ENCODE results near the gene WBP1L. TPM values are rescaled to one million over a fixed set of nuclear protein-coding genes. Genes with fewer than 3 reads are reported as not detected.

Gene WBP1L
- total and polyA plus RNA-seq, 2 of the 13 experiments (the other 11 are each of a cell fraction or from before 2014, with no cell fraction given), result 8.3 to 12.3 TPM

- TF ChIP-seq, protein P1, sequence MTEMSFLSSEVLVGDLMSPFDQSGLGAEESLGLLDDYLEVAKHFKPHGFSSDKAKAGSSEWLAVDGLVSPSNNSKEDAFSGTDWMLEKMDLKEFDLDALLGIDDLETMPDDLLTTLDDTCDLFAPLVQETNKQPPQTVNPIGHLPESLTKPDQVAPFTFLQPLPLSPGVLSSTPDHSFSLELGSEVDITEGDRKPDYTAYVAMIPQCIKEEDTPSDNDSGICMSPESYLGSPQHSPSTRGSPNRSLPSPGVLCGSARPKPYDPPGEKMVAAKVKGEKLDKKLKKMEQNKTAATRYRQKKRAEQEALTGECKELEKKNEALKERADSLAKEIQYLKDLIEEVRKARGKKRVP (CRISPR knock-in tag; IDR thresholded peaks at IDR 0.05), result no peak
- TF ChIP-seq EHMT2 (IDR thresholded peaks at IDR 0.05; ENCODE audit: borderline replicate concordance, low read depth, low read length) (no peak), PREB (CRISPR knock-in tag; IDR thresholded peaks at IDR 0.05) (no peak), ZNF782 (CRISPR knock-in tag; IDR thresholded peaks at IDR 0.05; ENCODE audit: borderline replicate concordance) (no peak), ZNF263 (CRISPR knock-in tag; IDR thresholded peaks at IDR 0.05) (peak; percentile 98), ZNF101 (CRISPR knock-in tag; IDR thresholded peaks at IDR 0.05; ENCODE audit: borderline replicate concordance, low read depth) (no peak), ZBTB21 (CRISPR knock-in tag; IDR thresholded peaks at IDR 0.05) (no peak), ESRRA (CRISPR knock-in tag; IDR thresholded peaks at IDR 0.05; ENCODE audit: low read depth) (no peak), SMARCC2 (IDR thresholded peaks at IDR 0.05) (no peak), ZFY (CRISPR knock-in tag; IDR thresholded peaks at IDR 0.05) (no peak), FOXA3 (CRISPR knock-in tag; IDR thresholded peaks at IDR 0.05) (0 out of 2 replicates have a peak, but pooled peaks have one; percentile 10), ZBTB1 (CRISPR knock-in tag; IDR thresholded peaks at IDR 0.05; ENCODE audit: borderline replicate concordance) (no peak), ZBTB4 (CRISPR knock-in tag; IDR thresholded peaks at IDR 0.05; ENCODE audit: borderline replicate concordance) (0 out of 2 replicates have a peak, but pooled peaks have one; percentile 12), ZNF207 (IDR thresholded peaks at IDR 0.05; ENCODE audit: borderline replicate concordance) (no peak), KAT7 (CRISPR knock-in tag; IDR thresholded peaks at IDR 0.05; ENCODE audit: borderline replicate concordance) (0 out of 2 replicates have a peak, but pooled peaks have one; percentile 3), ZHX2 (IDR thresholded peaks at IDR 0.05; ENCODE audit: low read depth) (no peak), ZHX2 (CRISPR knock-in tag; IDR thresholded peaks at IDR 0.05; ENCODE audit: borderline replicate concordance) (no peak), ZSCAN20 (CRISPR knock-in tag; IDR thresholded peaks at IDR 0.05; ENCODE audit: borderline replicate concordance) (no peak)
These were observed 765 bp downstream of the WBP1L start (continued) for GRCh38 chr10:102744374-102745051.
